GM18505 (cell line): Measurements from ENCODE around the gene MYLK2.
A peak's percentile ranks its signal among the peaks of the same experiment; 100 is the strongest.
"Not testable (repeated sequence)": the region's sequence is repeated elsewhere in the genome, so short reads cannot be mapped to it uniquely, and the experiment has no call there.

Experiments used
- ATAC-seq: cut with Tn5 transposase; IDR thresholded peaks from one replicate; pipeline ENCODE4 v1.9.1; 2021; ENCODE audit not compliant: unreplicated experiment
- POLR2A ChIP-seq: IDR thresholded peaks from 4 replicates; pipeline ENCODE4 v1.6.1; 2011; ENCODE audit warnings: borderline replicate concordance; ENCODE audit not compliant: insufficient read depth, insufficient read length; ENCODE audit errors: extremely low read depth

The MYLK2 gene

GRCh38 chr20:31809661-31810060 is 9.5 kb upstream of the MYLK2 start:
- TF ChIP-seq POLR2A: no peak
- no peak for ATAC-seq

GRCh38 chr20:31811198-31811597 is 8.0 kb upstream of the MYLK2 start:
- ATAC-seq: no peak
- TF ChIP-seq POLR2A: no peak

- no peak for ATAC-seq
- no peak for TF ChIP-seq POLR2A
These were observed 7.1 kb upstream of the MYLK2 start for GRCh38 chr20:31811796-31812728.

- no peak for ATAC-seq
- TF ChIP-seq POLR2A: no peak
These were observed 5.5 kb upstream of the MYLK2 start for GRCh38 chr20:31813611-31814010.

- ATAC-seq: not testable (repeated sequence)
These were observed 5.0 kb upstream of the MYLK2 start for GRCh38 chr20:31814142-31814541.

- TF ChIP-seq POLR2A: no peak
- no peak for ATAC-seq
These were observed 3.6 kb upstream of the MYLK2 start for GRCh38 chr20:31815408-31816188.

GRCh38 chr20:31816221-31816620 is 2.9 kb upstream of the MYLK2 start:
- no peak for TF ChIP-seq POLR2A
- ATAC-seq: no peak

- no peak for ATAC-seq
- TF ChIP-seq POLR2A: no peak
These were observed 1.7 kb upstream of the MYLK2 start for GRCh38 chr20:31817461-31817860.

GRCh38 chr20:31818376-31818908 is 714 bp upstream of the MYLK2 start:
- TF ChIP-seq POLR2A: no peak
- no peak for ATAC-seq

GRCh38 chr20:31820228-31820627 is 1.1 kb downstream of the MYLK2 start:
- ATAC-seq: no peak
- TF ChIP-seq POLR2A: no peak

- no peak for TF ChIP-seq POLR2A
- no peak for ATAC-seq
These were observed 2.3 kb downstream of the MYLK2 start for GRCh38 chr20:31821427-31821826.

GRCh38 chr20:31822421-31823330 is 3.5 kb downstream of the MYLK2 start:
- TF ChIP-seq POLR2A: no peak
- ATAC-seq: peak; percentile 79

- ATAC-seq: no peak
- no peak for TF ChIP-seq POLR2A
These were observed 4.4 kb downstream of the MYLK2 start for GRCh38 chr20:31823360-31824124.

- ATAC-seq: no peak
- TF ChIP-seq POLR2A: no peak
These were observed 4.9 kb downstream of the MYLK2 start for GRCh38 chr20:31824125-31824485.
